HepG2 (cell line): ENCODE results near the gene GFER. TPM values are rescaled to one million over a fixed set of nuclear protein-coding genes. Genes with fewer than 3 reads are reported as not detected.

Experiments
- ATF2 ChIP-seq: sonication (generic); formaldehyde crosslinking; IDR thresholded peaks from 2 replicates; pipeline ENCODE4 v1.4.0; 2020; ENCODE audit warnings: missing genetic modification reagents
- BCLAF1 ChIP-seq: fragments of 450-650 bp; IDR thresholded peaks from 2 replicates; pipeline ENCODE4 v1.6.1; 2017; ENCODE audit warnings: mild to moderate bottlenecking
- HINFP ChIP-seq: sonication (generic); formaldehyde crosslinking; IDR thresholded peaks from 2 replicates; pipeline ENCODE4 v1.4.0; 2020; ENCODE audit warnings: low read depth, mild to moderate bottlenecking, missing genetic modification reagents
- KDM1A ChIP-seq: IDR thresholded peaks from 2 replicates; pipeline ENCODE4 v1.6.1; 2016; ENCODE audit warnings: missing compliant biosample characterization
- KLF15 ChIP-seq: sonication (generic); formaldehyde crosslinking; IDR thresholded peaks from 2 replicates; pipeline ENCODE4 v1.8.1; 2023; ENCODE audit warnings: borderline replicate concordance, mild to moderate bottlenecking, inconsistent platforms, missing genetic modification reagents, mixed read lengths
- MATR3 ChIP-seq: sonication (generic); formaldehyde crosslinking; IDR thresholded peaks from 2 replicates; pipeline ENCODE4 v1.4.0; 2020; ENCODE audit warnings: missing genetic modification reagents
- MAX ChIP-seq: IDR thresholded peaks from 2 replicates; pipeline ENCODE4 v1.6.1; 2012; ENCODE audit warnings: inconsistent platforms
- MXD3 ChIP-seq: IDR thresholded peaks from 2 replicates; pipeline ENCODE4 v1.6.1; 2016; ENCODE audit warnings: mild to moderate bottlenecking, missing biosample characterization, missing genetic modification reagents
- NFIB ChIP-seq: sonication (generic); formaldehyde crosslinking; IDR thresholded peaks from 2 replicates; pipeline ENCODE4 v1.9.0; 2021; ENCODE audit warnings: missing genetic modification reagents, mild to moderate bottlenecking, borderline replicate concordance
- SAP130 ChIP-seq: IDR thresholded peaks from 2 replicates; pipeline ENCODE4 v1.6.1; 2016; ENCODE audit warnings: low read depth
- STAG1 ChIP-seq: sonication (generic); formaldehyde crosslinking; IDR thresholded peaks from 2 replicates; pipeline ENCODE4 v1.4.0; 2020; ENCODE audit warnings: missing genetic modification reagents
- SUZ12 ChIP-seq: fragments of 150-350 bp; IDR thresholded peaks from 2 replicates; pipeline ENCODE4 v1.6.1; 2014; ENCODE audit warnings: low read depth, low read length
- TBL1XR1 ChIP-seq: fragments of 150-350 bp; IDR thresholded peaks from 2 replicates; pipeline ENCODE4 v1.6.1; 2014; ENCODE audit warnings: borderline replicate concordance, low read length; ENCODE audit not compliant: partially characterized antibody
- TEAD2 ChIP-seq: sonication (generic); formaldehyde crosslinking; IDR thresholded peaks from 2 replicates; pipeline ENCODE4 v1.9.0; 2021; ENCODE audit warnings: missing genetic modification reagents
- THAP7 ChIP-seq: sonication (generic); formaldehyde crosslinking; IDR thresholded peaks from 2 replicates; pipeline ENCODE4 v1.8.1; 2023; ENCODE audit warnings: mild to moderate bottlenecking, missing genetic modification reagents
- ZBTB7B ChIP-seq: sonication (generic); formaldehyde crosslinking; IDR thresholded peaks from 2 replicates; pipeline ENCODE4 v1.4.0; 2020; ENCODE audit warnings: missing genetic modification reagents
- ZNF143 ChIP-seq: sonication (generic); formaldehyde crosslinking; IDR thresholded peaks from 2 replicates; pipeline ENCODE4 v1.4.0; 2020; ENCODE audit warnings: missing genetic modification reagents
- ZNF597 ChIP-seq: sonication (generic); formaldehyde crosslinking; IDR thresholded peaks from 2 replicates; pipeline ENCODE4 v1.5.0; 2020; ENCODE audit warnings: missing genetic modification reagents
- ZNF605 ChIP-seq: sonication (generic); formaldehyde crosslinking; IDR thresholded peaks from 2 replicates; pipeline ENCODE4 v1.8.0; 2022; ENCODE audit warnings: mild to moderate bottlenecking, missing genetic modification reagents
- ZNF652 ChIP-seq: IDR thresholded peaks from 2 replicates; pipeline ENCODE4 v1.6.1; 2016; ENCODE audit warnings: low read depth, borderline replicate concordance
- ZNF678 ChIP-seq: sonication (generic); formaldehyde crosslinking; IDR thresholded peaks from 2 replicates; pipeline ENCODE4 v1.4.0; 2020; ENCODE audit warnings: mild to moderate bottlenecking, missing genetic modification reagents
- ZNF883 ChIP-seq: sonication (generic); formaldehyde crosslinking; IDR thresholded peaks from 2 replicates; pipeline ENCODE4 v1.5.1; 2020; ENCODE audit warnings: mild to moderate bottlenecking, missing genetic modification reagents; ENCODE audit errors: not compliant biosample characterization
- polyA plus RNA-seq, 8 experiments: library from polyadenylated mRNA; depleted of rRNA in 3 of 8; stranded (reverse) in 7 of 8; unstranded in 1 of 8; fragments of >200 nt; fragmentation: Illumina TruSeq in 4 of 8; extraction: Trizol in 4 of 8; gene quantifications; 2 replicates each; pipeline versions ENCODE4 v1.2.1 to v1.2.3, GENCODE V29; 2011 to 2016; ENCODE audit warnings: low read depth in 4 of 8, missing spikeins in 1 of 8, mixed read lengths in 1 of 8; ENCODE audit not compliant: insufficient read depth in 1 of 8
- total RNA-seq, 5 experiments: library from RNA; depleted of rRNA; stranded (reverse); fragments of >200 nt; fragmentation: Illumina TruSeq; extraction: Trizol; gene quantifications; 2 replicates each; pipeline ENCODE4 v1.2.3, GENCODE V29; 2016; ENCODE audit warnings: low read depth in 1 of 5

The GFER gene
- total and polyA plus RNA-seq, 2 of the 13 experiments (the other 11 are each of a cell fraction or from before 2014, with no cell fraction given), result 28.6 to 71.7 TPM

GRCh38 chr16:2035431-2036199 is 51.6 kb downstream of the GFER start (continued):
- TF ChIP-seq MAX, result peak; percentile 69
- TF ChIP-seq ZNF652 (CRISPR knock-in tag), result no peak
- TF ChIP-seq BCLAF1, result no peak
- TF ChIP-seq SAP130 (CRISPR knock-in tag), result peak; percentile 81
- TF ChIP-seq SUZ12, result no peak
- peak; percentile 46; the same call in 1 of the 2 replicates for TF ChIP-seq ATF2 (CRISPR knock-in tag)
- no peak for TF ChIP-seq ZNF597 (CRISPR knock-in tag)
- no peak for TF ChIP-seq HINFP (CRISPR knock-in tag)
- no peak for TF ChIP-seq ZNF678 (CRISPR knock-in tag)
- no peak for TF ChIP-seq TBL1XR1
- TF ChIP-seq ZBTB7B (CRISPR knock-in tag), result peak; percentile 98
- TF ChIP-seq ZNF605 (CRISPR knock-in tag), result peak; percentile 75
- no peak for TF ChIP-seq NFIB (CRISPR knock-in tag)
- no peak; the same call in 1 of the 2 replicates for TF ChIP-seq THAP7 (CRISPR knock-in tag)
- peak; percentile 60 for TF ChIP-seq ZNF143 (CRISPR knock-in tag)
- peak; percentile 79 for TF ChIP-seq MXD3 (CRISPR knock-in tag)
- peak; percentile 65; the same call in 1 of the 2 replicates for TF ChIP-seq KLF15 (CRISPR knock-in tag)
- no peak for TF ChIP-seq MATR3 (CRISPR knock-in tag)
- peak; percentile 53 for TF ChIP-seq ZNF883 (CRISPR knock-in tag)
- TF ChIP-seq STAG1 (CRISPR knock-in tag), result peak; percentile 36; the same call in 1 of the 2 replicates
- 0 out of 2 replicates have a peak, but pooled peaks have one; percentile 36 for TF ChIP-seq TEAD2 (CRISPR knock-in tag)
- peak; percentile 66; the same call in 1 of the 2 replicates for TF ChIP-seq KDM1A
